GM23248 (cell line): ENCODE data around the gene NRCAM.

Source experiments
- EZH2 ChIP-seq: fragments of 200-600 bp; sonication (generic); IDR thresholded peaks from 2 replicates; pipeline ENCODE4 v1.6.1; 2018; ENCODE audit warnings: antibody characterized with exemption, mild to moderate bottlenecking; ENCODE audit not compliant: insufficient read depth, poor library complexity, severe bottlenecking
- EZH2phosphoT487 ChIP-seq: fragments of 200-600 bp; sonication (generic); IDR thresholded peaks from 2 replicates; pipeline ENCODE4 v1.6.1; 2018; ENCODE audit warnings: antibody characterized with exemption, moderate library complexity, mild to moderate bottlenecking, low read depth; ENCODE audit not compliant: insufficient read depth

GRCh38 chr7:108314551-108314950, 141.7 kb downstream of the NRCAM start:
- no peak for TF ChIP-seq EZH2phosphoT487
- no peak for TF ChIP-seq EZH2
